Amniotic stem cell (primary cell): Measurements from ENCODE around the gene PRKAB1.

Source experiments
- DNase-seq: peaks from one replicate; lab custom pipeline; 2025; lab: John Stamatoyannopoulos, UW

PRKAB1 gene

DNA sequence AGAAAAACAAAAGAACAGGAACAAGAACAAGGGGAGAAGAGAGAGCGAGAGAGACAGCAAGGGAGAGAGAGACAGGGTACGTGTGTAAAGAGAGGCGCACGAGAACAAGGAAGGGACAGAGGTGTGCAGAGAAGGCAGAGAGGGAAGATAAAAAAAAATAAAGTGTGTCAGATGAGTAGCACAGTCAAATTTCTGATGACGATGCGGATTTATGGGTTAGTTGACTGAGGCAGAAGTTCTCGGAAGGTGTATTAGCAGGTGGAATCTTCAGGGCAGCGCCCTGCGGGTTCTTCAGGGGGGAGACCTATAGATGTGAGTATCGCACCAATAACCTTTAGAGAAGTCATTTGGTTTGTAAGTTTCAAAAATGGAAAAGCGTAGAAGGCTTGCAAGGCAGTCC, 44.8 kb downstream of the PRKAB1 start:
- no peak for DNase-seq

DNA sequence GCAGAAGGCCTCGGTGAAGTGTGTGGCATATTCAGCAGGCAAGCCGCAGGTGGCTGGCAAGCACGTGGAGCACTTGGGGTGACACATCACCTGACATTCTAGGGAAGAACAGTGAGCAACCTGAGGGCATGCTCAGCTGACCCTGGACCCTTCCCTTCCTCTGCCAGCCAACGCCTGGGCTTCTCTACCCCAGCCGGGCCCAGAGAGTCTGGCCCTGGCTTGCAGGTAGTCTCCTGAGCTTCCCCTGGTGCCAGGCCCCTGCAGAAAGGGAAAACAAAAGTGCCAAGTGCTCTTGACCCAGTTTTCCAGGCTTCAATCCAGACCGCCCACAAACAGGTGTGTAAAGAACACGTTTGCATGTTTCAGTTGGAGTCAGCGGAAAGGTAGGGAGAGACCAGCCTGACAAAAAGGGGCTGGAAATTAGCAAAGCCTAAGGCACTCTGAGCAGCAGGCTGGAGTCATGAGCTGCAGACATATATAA, 45.7 kb downstream of the PRKAB1 start:
- no peak for DNase-seq

DNA sequence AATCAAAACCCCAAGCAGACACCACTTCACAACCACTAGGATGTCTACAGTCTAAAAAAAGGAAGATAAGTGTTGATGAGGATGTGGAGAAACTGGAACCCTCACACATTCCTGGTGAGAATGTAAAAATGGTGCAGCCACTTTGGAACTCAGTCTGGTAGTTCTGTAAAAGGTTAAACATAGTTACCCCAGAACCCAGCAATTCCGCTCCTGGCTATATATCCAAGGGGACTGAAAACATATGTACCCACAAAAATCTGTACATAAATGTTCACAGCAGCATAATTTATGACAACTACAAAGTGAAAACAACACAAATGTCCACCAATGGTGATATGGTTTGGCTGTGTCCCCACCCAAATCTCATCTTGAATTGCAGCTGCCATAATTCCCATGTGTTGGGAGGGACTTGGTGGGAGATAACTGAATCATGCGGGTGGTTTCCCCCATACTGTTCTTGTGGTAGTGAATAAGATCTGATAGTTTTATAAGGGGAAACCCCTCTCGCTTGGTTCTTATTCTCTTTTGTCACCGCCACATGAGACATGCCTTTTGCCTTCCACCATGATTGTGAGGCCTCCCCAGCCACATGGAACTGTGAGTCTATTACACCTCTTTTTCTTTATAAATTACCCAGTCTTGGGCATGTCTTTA, 46.8 kb downstream of the PRKAB1 start:
- DNase-seq: no peak

DNA sequence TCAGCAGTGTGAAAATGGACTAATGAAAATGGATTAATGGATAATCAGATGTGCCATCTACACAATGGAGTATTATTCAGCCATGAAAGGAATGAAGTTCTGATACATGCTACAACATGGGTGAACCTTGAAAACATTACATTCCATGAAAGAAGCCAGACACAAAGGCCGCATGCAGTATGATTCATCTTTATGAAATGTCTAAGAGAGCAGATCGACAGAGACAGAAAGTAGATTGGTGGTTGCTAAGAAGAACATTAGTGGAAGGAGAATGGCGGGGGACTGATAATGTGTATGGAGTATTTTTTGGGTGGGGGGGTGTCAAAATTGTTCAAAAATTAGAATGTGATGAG, 47.3 kb downstream of the PRKAB1 start:
- no peak for DNase-seq

DNA sequence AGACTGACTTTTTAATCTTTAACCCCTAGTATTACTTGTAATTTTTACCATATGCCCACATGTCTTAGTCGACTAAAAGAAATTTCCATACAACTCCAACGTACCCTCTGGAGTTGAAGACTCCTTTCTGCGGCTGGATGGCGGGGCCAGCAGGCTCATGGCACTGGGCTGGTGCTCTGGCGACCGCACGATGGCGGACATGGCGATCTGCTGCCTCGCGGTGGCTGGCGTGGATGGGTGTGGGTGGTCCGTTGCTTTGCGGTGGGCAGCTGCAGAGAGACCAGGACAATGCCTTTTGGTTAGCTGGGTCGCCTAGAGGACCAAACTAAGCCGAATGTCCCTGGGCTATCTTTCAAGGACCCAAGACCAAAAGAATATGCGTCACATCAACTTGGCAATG, 50.2 kb downstream of the PRKAB1 start:
- DNase-seq: no peak

DNA sequence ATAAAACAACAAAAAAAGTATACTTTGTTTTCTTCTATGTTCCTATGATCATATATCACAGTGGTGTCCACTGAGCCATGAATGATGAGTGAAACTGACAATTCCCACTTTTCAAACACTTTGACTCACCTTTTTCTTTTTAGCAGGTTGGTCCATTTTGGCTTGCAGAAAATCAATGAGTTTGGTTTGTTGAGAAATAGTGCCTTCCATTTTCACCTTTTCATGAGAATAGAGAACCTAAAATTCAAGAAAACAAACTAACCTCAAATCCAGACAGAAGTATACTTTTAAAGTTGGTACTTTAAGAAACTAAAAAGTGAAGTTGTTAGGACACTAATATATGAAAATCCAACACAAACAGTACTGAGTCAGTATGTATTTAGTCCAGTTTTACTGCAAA, 52.4 kb downstream of the PRKAB1 start:
- DNase-seq: no peak

DNA sequence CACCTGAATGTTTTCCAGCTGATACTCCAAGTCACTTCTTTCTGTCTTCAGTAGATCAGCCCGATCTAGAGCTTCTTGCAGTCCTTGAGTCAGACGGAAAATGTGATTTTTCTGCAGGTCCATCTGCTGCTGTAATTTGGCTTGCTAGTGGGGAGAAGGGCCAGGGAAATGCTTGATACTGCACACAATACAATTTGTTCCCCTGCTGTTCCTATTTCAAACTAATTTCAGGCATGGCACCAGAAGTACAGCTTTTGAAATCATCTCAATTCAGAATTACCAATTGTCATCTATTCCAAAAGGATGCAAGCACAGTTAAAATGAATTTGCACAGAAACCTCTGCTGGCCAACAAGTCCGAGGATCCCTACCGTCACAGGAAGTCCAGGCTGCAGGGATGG, 53.4 kb downstream of the PRKAB1 start:
- no peak for DNase-seq

DNA sequence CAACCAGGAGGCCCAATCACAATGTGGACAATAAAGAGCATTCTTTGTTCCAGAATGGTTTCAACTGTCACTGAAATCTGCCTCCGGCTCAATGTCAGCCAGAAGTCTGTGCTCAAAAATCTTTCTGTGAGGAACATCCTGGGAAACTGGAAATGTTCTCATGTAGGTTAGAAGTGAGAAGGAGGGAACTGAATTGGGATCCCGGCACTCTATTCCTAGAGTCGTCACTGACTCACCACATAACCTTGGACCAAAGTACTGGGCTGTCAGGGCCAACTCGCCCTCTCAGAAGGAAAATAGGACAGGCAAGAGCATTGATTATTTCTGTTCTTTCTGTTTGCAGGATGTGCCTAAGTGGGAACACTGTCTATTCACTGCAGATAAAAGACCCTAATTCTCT, 57.6 kb downstream of the PRKAB1 start:
- no peak for DNase-seq

DNA sequence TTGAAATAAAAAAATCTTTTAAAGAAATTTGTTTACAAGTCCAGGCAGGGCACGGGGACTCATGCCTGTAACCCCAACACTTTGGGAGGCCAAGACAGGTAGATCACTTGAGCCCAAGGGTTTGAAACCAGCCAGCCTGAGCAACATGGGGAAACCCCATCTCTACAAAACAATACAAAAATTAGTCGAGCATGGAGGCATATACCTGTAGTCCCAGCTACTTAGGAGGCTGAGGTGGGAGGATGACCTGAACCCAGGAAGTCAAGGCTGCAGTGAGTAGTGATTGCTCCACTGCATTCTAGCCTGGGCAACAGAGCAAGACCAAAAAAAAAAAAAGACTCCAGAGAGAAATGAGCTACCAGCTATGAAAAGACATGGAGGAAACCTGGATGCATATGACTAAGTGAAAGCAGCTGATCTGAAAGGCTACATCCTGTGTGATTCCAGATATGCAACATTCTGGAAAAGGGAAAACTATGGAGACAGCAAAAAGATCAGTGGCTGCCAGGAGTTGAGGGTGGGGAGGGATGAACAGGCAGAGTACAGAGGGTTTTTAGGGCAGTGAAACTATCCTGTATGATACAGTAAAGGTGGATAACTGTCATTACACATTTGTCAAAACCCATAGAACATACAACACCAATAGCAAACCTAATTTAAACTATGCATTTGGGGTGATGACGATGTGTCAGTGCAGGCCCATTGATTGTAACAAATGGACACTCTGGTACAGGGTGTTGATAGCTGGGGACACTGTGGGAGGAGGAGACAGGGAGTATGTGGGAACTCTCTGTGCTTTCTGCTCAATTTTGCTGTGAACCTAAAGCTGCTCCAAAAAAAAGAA, 59.9 kb downstream of the PRKAB1 start:
- no peak for DNase-seq

DNA sequence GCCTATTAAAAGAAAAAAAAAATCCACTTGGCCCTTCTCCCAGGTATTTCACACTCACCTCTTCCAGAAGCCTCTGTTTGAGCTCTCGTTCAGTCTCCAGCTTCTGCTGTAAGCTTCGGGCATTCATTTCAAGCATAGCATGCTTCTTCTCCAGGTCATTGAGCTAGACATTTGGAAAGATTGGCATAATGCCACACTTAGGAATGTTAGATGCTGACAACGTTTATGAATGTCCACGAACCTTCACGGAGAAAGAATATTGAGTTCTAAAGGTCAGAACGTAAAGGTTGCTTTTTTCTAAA, 60.5 kb downstream of the PRKAB1 start:
- DNase-seq: no peak

DNA sequence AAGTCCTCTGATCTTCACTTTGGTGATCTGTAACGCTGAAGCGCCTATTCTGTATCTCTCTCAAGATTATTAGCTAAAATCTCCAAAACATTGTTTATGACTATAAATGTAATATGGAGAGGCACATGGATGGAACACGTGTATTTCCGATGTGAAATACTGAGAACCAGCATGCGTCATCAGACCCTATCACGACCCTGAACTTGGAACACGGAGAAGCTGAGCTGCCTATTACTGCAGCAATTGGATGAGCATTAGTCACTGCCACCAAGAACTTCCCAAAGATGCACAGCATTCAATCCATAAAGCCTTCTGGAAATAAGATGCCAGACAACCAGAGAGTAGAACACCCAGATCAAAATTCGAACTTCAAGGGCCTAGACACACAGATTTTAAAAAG, 61.9 kb downstream of the PRKAB1 start:
- DNase-seq: no peak

DNA sequence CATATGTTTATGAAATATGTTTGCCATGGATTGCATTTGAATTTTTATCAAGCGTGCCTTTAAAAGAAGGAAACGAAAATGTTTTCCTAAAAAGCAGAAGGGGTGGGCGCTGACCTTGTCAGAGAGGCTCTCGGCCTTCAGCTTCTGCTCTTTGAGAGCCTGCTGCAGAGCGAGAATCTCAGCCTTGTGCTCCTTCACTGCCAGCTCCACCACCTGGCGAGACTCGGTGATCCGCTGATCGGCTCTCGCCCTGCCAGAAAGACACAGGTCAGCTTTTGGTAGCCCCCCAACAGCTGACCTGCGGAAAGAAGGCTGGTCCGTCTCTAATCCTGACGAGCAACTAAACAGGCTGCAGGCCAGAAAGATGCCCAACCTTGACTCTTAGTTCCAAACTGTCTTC, 62.4 kb downstream of the PRKAB1 start:
- no peak for DNase-seq
